ENCODE data around the gene SPTBN5. TPM values are rescaled to one million over a fixed set of nuclear protein-coding genes. Genes with fewer than 3 reads are reported as not detected.

SPTBN5 gene
- total RNA-seq, 1 donor from 2014 or later = 0.32 TPM

DNA sequence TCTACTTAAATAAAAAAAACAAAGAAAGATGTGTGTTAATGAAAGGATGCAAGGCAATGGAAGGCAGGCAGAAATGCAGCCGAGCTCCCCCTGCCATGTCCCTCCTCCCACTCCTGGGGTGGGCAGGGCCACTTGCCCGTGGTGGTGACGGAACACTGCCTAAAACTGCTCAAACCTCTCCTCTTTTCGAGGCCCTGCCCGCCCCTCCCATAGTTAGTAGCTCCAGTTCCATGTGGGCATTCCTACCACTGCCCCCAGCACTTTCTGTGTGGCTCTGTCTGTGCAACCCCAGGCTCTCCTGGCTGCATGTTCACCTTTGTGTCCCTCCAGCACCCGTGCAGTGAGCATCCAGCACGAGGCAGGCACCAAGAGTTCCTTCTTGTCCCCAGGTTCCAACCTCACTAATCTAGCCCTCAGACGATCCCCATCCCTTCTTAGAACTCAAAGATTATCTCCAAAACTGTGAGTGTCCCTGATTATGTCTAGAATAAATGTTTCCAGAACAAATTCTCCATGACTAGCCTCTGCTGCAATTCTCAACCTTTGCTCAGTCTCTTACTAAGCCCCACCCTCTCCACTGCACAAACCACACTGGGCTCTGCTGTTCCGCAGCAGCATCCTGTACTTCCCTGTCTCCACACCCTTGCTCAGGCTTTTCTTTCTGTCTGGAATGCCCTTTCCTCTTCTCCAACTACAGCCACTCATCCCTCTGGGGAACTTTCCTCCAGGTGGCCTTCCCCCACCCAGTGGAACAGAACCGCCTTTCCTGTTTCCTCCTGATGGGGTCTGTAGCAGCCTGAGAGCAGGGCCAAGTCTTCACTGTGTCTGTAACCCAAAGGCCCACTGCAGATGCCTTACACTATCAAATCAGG, 32.6 kb upstream of the SPTBN5 start:
- Mint-ChIP-seq H3K27ac (ENCODE audit: unreplicated experiment) (no peak overlapping the region), H3K36me3 (ENCODE audit: unreplicated experiment) (no peaks in the 10 kb centered on the region), H3K9me3 (ENCODE audit: unreplicated experiment) (no peaks in the 10 kb centered on the region), H3K4me1 (ENCODE audit: low read depth, unreplicated experiment) (peaks cover 10% of the 10 kb centered on the region), H3K27me3 (ENCODE audit: unreplicated experiment) (no peaks in the 10 kb centered on the region), H3K4me3 (ENCODE audit: unreplicated experiment) (no peak overlapping the region)
- TF ChIP-seq, protein P1, sequence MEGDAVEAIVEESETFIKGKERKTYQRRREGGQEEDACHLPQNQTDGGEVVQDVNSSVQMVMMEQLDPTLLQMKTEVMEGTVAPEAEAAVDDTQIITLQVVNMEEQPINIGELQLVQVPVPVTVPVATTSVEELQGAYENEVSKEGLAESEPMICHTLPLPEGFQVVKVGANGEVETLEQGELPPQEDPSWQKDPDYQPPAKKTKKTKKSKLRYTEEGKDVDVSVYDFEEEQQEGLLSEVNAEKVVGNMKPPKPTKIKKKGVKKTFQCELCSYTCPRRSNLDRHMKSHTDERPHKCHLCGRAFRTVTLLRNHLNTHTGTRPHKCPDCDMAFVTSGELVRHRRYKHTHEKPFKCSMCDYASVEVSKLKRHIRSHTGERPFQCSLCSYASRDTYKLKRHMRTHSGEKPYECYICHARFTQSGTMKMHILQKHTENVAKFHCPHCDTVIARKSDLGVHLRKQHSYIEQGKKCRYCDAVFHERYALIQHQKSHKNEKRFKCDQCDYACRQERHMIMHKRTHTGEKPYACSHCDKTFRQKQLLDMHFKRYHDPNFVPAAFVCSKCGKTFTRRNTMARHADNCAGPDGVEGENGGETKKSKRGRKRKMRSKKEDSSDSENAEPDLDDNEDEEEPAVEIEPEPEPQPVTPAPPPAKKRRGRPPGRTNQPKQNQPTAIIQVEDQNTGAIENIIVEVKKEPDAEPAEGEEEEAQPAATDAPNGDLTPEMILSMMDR (IDR thresholded peaks at IDR 0.05; ENCODE audit: partially characterized antibody, unreplicated experiment) = no peak
- no peak for DNase-seq

DNA sequence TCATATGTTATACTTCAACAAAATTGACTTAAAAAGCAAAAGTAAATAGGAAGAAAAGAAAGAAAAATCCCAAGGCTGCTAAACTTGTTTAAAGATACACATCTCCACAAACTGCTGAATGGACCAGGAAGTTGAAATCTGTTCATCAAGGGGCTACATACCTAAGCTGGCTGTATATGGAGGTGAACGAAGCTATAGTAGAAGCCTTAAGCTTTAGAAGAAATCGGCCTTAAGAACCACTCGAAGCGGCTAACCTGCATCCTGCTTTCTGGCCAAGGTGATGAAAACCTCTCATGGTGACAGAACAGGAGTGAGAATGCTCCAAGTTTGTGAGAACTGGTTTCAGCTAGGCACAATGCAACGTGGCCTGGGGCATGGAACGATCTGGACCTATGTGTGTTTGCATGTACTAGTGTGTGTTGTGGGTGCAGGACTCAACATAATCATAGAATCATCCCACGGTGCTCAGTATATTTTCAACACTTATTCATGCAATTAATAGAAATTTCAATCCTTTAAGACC, 31.3 kb upstream of the SPTBN5 start:
- peaks cover 2% of the 10 kb centered on the region for H3K27me3 Mint-ChIP-seq (ENCODE audit: unreplicated experiment)
- DNase-seq = no peak

DNA sequence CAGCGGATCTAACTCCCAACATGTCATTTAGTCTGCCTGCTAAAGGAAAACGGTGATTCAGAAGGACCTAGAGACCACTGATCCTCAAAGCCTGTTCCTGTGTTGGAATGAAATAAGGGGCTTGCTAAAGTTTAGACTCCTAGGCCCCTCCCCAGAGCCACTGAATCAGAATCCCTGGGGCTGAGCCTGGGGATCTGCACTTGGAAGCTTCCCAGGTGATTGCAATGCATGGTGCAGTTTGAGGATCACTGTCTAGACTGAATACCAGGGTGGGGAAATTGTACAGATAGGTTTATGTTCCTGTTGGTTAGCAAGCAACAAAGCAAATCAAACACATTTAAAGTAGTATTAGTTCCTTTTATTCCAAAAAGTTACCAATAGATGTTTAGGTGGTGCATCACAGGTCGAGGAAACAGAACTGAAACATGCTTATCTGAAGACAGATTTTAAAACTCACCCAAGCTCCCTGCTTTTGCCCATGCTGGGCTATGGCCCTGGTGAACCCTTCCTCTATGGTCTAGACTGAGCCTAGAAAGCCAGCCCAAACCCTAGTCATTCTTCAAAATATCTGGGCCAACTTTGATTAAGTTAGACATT, 29.6 kb upstream of the SPTBN5 start:
- H3K4me3 Mint-ChIP-seq (ENCODE audit: unreplicated experiment) = no peak overlapping the region
- H3K4me1 Mint-ChIP-seq (ENCODE audit: low read depth, unreplicated experiment) = peaks cover 25% of the 10 kb centered on the region
- H3K27me3 Mint-ChIP-seq (ENCODE audit: unreplicated experiment) = peaks cover 3% of the 10 kb centered on the region
- H3K36me3 Mint-ChIP-seq (ENCODE audit: unreplicated experiment) = no peaks in the 10 kb centered on the region
- no peaks in the 10 kb centered on the region for H3K9me3 Mint-ChIP-seq (ENCODE audit: unreplicated experiment)
- no peak for DNase-seq
- H3K27ac Mint-ChIP-seq (ENCODE audit: unreplicated experiment) = no peak overlapping the region
- TF ChIP-seq, protein P1 (IDR thresholded peaks at IDR 0.05; ENCODE audit: partially characterized antibody, unreplicated experiment) = no peak

More for the DNA sequence above, 31.3 kb upstream of the SPTBN5 start:
- Mint-ChIP-seq H3K27ac (ENCODE audit: unreplicated experiment) (no peak overlapping the region), H3K4me1 (ENCODE audit: low read depth, unreplicated experiment) (peaks cover 22% of the 10 kb centered on the region), H3K9me3 (ENCODE audit: unreplicated experiment) (no peaks in the 10 kb centered on the region), H3K4me3 (ENCODE audit: unreplicated experiment) (no peak overlapping the region), H3K36me3 (ENCODE audit: unreplicated experiment) (no peaks in the 10 kb centered on the region)
- TF ChIP-seq, protein P1 (IDR thresholded peaks at IDR 0.05; ENCODE audit: partially characterized antibody, unreplicated experiment) = no peak

DNA sequence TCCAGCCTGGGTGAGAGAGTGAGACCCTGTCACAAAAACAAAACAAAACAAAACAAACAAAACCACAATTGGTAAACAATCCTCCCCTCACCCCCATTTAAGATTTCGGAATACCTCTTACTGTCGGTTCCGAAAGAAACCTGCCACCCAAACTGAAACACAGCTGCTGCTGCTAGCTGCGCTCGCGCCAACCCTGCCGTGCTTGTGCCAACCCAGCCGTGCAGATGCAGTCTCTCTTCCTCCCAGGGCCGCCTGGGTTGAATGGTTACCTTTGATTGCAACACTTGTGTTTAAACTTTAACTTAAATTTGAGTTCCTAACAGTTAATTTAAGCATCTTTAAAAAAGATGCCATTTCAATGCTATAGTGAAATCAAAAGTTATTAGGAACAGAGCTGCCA, 28.5 kb upstream of the SPTBN5 start:
- H3K36me3 Mint-ChIP-seq (ENCODE audit: unreplicated experiment) = no peaks in the 10 kb centered on the region
- H3K27me3 Mint-ChIP-seq (ENCODE audit: unreplicated experiment) = peaks cover 7% of the 10 kb centered on the region
- TF ChIP-seq, protein P1 (IDR thresholded peaks at IDR 0.05; ENCODE audit: partially characterized antibody, unreplicated experiment) = no peak
- no peaks in the 10 kb centered on the region for H3K9me3 Mint-ChIP-seq (ENCODE audit: unreplicated experiment)
- no peak overlapping the region for H3K27ac Mint-ChIP-seq (ENCODE audit: unreplicated experiment)
- no peak overlapping the region for H3K4me3 Mint-ChIP-seq (ENCODE audit: unreplicated experiment)
- DNase-seq = no peak
- peaks cover 25% of the 10 kb centered on the region for H3K4me1 Mint-ChIP-seq (ENCODE audit: low read depth, unreplicated experiment)

DNA sequence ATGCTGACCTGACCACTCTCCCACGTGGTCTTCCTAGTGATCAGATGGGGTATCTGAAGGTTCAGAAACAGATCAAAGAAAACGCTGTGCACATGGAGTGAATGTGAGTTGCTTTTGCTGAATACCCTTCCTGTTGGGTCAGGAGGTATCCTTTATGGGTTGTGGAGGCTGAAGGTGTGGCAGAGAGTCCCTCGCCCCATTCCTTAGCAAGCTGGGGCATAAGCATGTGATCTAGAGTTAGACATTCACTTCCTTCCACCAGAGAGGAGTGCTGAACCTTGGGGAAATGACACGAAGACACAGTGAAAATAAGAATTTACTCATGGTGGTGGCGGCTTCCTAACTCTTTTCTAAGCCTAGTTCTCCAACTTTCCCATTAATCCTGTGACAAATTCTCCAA, 27.8 kb upstream of the SPTBN5 start:
- no peaks in the 10 kb centered on the region for H3K9me3 Mint-ChIP-seq (ENCODE audit: unreplicated experiment)
- no peaks in the 10 kb centered on the region for H3K36me3 Mint-ChIP-seq (ENCODE audit: unreplicated experiment)
- TF ChIP-seq, protein P1 (IDR thresholded peaks at IDR 0.05; ENCODE audit: partially characterized antibody, unreplicated experiment) = no peak
- H3K4me1 Mint-ChIP-seq (ENCODE audit: low read depth, unreplicated experiment) = peaks cover 23% of the 10 kb centered on the region
- H3K27me3 Mint-ChIP-seq (ENCODE audit: unreplicated experiment) = peaks cover 7% of the 10 kb centered on the region
- DNase-seq = no peak
- no peak overlapping the region for H3K4me3 Mint-ChIP-seq (ENCODE audit: unreplicated experiment)
- no peak overlapping the region for H3K27ac Mint-ChIP-seq (ENCODE audit: unreplicated experiment)
